ENCODE measurements around the gene SPDYC.
A peak's percentile ranks its signal among the peaks of the same experiment; 100 is the strongest.

The SPDYC gene, protein sequence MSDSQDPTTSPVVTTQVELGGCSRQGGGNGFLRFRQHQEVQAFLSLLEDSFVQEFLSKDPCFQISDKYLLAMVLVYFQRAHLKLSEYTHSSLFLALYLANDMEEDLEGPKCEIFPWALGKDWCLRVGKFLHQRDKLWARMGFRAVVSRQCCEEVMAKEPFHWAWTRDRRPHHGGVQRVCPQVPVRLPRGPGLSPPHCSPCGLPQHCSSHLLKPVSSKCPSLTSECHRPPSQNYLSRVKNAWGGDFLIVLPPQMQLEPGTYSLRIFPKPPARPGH

DNA sequence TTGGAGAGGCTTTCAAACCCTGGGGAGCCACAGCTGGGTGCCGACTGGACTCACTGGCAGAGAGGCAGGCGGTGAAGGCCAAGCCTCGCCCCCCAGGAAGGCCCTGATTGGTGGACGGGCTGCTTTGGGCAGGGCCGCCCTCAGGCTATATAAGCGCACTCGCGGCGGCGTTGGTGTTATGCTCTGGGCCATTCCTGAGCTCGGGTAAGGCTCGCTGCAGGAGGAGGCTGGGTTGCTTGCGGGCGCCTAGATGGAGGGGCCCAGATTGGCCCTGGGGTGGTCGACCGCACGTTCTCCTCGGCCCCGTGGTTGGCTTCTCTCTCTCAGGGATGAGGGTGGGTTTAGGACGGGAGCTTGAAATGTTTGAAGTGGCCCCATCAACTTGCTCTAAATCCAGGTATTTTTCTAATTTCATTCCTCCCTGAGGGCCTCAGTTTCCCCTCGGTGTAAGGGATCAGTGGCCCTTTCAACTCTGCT, at the start of gene SPDYC:
TSS of gene SPDYC (plus strand) at position 176 of the 477 bp plus-strand sequence. CDS start 1,125 bp downstream, outside the sequence.
- no peak for DNase-seq

DNA sequence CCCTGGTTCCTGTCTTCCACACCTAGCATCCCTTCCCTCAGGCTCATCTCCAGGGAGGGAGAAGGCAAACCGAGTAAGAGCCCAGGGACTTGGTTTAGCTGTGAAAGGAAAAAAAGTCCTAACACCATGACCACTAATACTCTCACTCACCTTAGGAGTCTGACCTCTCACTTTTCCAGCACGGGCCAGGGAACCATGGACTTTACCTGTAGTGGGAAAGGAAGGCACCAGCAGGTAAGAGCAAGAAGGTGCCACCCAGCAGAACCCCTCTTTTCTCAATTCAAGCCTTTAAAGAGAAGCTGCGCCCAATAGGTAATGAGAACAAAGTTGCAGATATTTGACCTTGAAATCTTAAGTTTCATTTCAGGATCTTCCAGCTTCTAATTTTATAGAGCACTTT, 49.2 kb upstream of the SPDYC start:
- no peak for DNase-seq

DNA sequence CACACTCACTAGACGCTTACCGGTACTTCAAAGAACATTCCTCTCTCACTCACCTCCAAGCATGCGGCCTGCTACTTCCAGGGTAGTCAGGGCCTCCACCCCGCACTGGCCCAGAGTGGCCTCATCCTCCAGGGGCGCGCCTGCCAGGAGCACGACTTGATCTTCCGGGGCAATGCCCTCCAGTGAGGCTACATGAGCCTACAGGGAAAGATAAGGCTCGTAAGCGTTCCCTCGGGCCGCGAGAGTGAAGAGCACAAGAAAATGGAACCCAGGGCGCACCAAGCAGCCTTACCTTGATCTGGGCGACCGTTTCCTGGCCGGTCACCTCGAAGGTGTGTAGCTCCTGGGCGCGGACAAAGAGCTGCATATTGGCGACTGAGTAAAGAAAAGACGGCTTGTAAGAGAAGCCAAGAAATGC, 48.6 kb upstream of the SPDYC start:
- DNase-seq: no peak

DNA sequence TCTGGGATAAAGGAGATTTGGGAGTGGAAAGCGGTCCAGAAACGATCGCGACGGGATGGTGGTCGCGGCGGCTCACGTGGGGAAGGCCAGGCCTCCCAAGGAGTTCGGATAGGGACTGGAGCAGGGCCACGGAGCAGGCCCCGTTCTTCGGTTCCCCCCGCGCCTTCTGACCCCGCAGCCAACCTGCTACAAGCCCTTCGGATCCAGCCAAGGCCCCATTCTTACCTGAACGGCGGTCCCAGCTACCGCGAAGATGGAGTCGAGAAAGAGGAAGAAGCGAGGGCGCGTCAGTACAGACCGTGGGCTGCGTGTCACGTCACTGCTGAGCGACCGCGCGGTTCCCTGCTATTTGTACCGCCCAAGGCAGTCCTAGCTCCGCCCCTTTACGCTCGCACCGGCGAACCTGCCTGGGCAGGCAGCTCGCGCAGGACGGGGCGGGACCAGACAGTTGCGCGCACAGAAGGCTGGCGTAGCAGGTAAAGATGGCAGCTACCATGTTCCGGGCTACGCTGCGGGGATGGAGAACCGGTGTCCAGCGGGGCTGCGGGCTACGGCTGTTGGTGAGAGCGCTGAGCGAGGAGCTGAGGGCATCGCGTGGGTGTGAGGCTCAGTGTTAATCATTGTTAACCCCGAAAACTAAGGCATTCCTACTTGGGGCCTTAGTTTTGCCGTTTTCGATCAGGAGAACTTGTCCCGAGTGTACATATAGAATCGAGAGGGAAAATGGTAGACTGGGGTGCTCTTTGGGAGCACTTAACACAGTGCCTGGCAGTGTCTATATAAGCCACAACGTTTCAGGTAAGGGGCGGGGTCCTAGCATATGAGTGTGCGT, 48.0 kb upstream of the SPDYC start, which contains the start of the genes FAU and MRPL49:
TSS of gene FAU (minus strand) at position 270 of the 832 bp plus-strand sequence. CDS start 321 bp downstream, outside the sequence.
TSS of gene MRPL49 (plus strand) at position 457 of the 832 bp plus-strand sequence. CDS start at position 483, 26 bp downstream.
- DNase-seq: peak; percentile 98

DNA sequence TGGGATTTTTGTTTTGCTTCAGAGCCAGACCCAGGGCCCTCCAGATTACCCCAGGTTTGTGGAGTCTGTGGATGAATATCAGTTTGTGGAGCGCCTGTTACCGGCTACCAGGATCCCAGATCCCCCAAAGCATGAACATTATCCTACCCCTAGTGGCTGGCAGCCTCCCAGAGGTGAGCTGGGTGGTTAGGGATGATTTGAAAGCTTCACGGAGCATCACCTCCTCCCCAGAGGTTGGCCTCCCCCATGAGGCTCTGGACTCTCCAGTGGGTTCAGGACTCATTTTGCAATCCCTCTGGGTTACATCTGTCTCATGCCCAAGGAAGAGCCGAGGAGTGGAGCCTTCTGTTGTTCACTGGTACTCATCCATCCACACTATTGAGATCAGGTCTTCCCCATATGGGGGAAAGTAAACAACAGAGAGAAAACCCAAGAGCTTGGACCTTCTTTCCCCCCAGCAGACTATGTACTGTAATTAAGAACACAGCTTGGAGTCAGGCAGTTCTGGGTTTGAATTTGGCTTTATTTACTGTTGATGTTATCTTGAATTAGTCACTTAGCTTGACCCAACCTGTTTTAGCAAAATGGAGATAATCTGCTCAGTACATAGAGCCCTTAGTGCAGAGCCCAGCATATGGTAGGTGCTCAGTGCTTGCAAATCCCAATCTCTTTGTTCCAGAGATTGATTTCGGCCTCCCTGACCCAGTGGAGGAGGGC, 45.4 kb upstream of the SPDYC start:
- DNase-seq: no peak

DNA sequence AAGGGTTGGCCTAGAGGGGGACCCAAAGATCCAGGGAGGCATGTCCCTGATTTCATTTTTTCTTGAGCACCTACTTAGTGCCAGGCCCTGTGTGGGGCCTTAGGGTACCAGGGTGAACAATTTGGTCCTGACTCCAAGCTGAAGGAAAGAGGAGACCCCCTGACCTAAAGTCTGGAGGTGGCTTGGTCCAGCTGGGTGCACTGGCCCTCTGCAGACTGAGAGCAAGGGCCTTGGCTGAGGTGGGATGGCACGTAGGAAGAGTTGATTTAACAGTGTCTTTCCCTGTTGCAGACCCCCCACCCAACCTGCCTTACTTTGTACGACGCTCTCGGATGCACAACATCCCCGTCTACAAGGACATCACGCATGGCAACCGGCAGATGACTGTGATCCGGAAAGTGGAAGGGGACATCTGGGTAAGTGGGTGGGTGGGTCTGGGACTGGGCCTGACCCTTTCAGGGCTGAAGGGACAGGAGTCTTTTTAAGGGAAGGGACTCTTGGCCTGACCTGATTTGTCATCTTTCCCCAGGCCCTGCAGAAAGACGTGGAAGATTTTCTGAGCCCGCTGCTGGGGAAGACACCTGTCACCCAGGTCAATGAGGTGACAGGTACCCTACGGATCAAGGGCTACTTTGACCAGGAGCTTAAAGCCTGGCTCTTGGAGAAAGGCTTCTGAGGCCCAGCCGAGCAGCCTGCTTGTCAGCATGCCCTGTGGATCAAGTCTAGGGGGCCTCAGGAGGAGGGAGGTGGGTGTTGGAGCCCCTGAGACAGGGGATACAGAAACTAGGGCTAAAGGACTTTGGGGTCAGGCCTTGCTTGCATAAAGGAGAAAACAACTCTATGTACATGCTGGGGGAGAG, 44.6 kb upstream of the SPDYC start:
- DNase-seq: no peak

DNA sequence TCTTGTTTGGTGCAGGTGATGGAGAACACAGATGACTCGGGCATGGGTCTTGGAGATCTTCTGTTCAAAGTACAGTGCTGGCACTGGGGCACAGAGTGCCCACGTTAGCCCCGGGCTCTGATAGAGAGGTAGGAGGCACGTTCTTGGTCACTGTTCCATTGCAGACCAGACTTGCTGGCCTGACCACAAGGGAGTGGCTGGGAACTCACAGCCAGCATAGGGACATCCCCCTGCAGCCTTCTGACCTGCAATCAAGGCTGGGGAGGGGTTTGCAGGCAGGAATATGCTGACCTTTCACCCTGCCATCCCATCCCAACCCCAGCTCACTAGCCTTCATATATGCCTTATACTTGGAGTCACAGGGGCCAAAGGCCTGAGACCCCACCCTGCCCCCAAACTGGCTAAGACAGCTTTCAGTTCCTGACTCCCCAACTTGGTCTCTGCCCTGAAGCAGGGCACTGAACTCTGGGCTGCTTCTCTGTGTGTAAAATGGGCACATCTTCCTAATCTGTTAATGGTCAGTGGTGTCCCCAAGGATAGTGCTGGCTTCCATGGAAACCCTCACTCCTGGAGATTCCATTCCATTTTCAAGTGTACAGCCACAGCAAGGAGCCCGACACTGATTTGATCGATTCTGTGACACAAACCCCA, 43.3 kb upstream of the SPDYC start:
- DNase-seq: no peak

DNA sequence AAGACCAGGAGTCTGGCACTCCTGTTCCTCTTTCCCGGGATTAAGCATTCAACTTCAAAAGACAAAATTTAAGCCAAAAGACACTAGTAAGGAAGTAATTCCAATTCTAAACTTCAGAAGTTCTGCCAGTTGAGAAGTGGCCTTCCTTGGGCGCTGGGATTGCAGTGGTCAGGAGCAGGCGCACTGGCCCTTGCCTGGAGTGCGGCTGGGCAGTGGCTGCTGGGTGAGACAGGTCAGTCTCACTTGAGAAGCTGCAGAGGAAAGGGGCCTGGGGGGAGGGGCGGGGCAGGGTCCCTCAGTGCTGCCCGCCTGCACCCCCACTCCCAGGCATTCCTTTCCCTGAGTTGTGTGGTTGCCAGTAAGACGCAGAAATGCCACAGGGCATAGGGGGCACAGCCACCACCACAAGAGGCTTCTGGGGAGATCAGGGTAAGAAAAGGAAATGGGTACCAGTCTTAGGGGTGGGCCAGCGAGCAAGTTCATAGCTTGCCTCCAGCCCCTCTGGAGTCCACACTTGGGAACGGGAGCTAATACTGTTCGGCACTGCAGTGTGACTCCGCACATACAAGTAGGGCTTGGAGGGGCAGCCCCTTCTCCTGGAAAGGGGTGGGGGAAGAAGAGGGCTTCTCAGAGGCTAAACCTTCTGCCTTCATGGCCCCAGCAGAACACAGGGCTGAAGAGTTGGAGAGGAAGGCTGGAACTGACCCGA, 42.4 kb upstream of the SPDYC start:
- DNase-seq: no peak

DNA sequence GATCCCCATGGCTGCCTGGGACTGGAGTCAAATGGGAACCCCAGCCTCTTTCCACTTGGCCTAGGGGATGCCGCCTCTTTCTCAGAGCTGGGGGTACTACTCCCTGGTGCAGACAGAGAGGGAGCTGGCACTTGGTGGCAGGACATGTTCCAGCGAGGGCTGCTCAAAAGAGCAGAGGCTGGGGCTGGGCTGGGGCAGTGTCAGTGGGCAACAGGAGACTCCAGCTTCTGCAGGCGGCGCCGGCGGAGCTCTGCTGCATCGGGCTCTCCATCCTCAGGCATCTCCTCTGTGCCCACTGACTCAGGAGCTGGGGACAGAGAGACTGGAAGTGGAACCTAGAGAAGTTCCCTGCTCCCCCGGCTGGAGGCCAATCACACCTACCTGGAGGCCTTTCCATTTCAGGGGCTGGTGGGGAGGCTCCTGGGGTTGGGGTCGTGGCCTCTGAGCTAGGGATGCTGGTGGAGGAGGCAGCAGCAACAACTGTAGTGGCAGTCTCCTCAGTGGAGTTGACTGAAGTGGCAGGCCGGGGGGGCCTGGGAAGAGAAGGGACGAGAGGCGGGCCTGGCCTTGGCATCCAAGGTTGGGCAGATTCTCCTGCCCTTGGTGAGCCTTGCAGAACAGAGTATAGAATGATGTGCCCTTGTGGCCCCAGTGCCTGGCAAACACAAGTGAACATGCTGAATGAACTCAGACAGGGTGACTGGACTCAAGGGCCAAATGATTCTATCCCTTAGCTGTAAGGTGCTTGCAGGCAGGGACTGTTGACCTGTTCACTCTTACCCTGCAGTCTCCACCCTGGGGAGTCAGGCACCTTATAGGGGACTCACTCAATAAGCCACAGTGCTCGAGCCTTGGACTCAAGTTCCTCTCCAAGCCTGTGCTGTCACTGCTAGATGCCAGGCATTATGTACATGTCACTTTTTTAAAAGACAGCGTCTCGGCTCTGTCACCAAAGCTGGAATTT, 41.6 kb upstream of the SPDYC start:
- no peak for DNase-seq

DNA sequence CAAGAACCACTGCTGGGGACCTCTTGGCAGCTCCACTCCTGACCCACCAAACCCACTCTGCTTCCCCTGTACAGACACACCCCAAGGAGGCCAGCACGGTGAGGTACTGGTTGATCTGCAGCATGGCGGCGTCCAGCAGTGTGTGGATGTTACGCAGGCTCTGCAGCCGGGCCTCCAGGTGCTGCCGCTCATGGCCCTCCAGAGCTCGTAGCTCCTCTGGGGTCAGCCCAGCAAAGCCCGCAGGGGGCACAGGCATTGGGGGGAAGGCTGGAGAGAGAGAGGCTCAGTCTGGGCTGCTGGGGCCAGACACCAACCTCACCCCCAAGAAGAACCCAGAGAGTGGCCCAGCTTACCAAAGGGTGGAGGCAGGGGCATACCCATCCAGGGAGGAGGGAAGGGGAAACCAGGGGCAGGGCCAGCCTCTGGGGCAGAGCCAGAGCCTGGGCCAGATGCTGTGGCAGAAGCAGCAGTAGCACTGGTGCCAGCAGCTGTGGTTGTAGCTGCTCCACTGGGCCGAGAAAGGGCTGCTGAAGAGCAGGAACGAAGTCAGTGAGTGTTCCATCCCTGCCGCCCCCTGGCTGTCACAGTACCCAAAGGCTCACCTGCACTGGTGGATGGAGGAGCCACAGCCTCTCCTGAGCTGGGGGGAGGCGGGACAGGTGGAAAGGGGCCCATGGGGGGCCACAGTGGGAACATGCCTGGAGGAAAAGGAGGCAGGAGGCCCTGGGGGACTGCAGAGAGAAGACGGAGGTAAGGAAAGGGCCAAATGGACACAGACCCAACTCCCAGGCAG, 40.2 kb upstream of the SPDYC start:
- DNase-seq: no peak

DNA sequence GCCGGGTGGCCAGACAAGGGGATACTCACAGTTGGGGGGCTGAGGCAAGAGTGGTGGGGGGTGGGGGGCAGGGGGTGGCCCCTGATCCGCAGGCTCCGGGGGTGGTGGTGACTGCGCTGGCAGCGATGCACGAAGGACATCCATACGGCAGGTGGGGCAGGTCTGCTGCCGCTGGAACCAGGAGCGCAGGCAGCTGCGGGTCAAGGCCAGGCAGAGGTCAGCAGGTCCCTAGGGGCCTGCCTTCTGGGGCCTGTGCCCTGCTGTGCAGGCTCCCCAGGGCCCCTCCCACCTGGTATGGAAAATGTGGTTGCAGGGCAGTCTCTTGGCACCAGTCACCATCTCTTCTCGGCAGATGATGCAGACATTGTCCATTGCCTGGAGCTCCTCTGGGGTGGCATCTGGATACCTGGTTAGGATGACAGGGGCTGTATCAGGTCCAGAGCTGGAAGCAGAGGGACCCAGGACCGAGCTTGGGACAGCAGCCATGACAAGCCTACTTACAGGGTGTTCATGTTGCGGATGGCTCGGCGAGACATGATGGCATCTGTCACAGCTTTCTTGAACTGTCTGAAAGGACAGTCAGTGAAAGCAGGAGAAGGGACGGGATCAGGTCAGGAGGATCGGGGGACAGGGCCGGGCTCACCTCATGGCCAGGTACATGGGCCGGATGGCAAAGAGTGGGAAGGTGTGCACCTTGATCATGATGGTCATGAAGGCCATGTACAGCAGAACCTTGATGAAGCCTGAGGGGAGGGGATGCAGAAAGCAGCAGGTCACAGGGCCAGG, 39.2 kb upstream of the SPDYC start:
- DNase-seq: no peak

DNA sequence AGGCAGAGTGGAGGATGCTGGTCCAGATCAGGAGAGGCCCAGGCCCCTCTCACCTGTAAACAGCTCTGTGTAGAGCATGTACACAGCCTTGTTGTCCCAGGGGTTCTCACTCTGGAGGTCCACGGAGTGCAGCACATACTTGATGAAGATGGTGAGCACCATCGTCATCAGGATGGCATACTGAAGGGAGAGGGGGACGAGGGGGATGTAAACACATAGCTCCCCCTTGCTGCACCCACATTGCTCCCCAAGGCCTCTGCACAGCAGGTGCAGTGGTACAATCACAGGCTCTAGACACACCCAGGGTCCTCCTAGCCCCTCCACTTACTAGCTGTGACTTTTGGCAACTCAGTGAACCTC, 38.6 kb upstream of the SPDYC start:
- no peak for DNase-seq

DNA sequence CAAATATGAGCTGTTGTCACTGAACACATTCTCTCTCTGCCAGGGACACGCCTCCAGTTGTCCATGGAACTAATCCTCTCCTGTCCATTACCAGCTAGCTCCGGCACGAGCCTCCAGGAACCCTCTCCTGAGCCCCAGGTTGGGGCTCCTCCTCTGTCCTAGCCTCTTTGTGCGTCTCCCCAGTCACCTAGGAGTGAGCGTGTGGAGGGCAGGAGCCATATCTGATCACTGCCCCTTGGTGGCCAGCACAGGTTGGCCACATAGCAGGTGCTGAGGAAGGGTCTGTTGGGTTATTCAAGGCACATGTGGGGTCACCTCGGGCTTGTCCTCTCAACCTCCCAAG, 38.2 kb upstream of the SPDYC start:
- DNase-seq: no peak

DNA sequence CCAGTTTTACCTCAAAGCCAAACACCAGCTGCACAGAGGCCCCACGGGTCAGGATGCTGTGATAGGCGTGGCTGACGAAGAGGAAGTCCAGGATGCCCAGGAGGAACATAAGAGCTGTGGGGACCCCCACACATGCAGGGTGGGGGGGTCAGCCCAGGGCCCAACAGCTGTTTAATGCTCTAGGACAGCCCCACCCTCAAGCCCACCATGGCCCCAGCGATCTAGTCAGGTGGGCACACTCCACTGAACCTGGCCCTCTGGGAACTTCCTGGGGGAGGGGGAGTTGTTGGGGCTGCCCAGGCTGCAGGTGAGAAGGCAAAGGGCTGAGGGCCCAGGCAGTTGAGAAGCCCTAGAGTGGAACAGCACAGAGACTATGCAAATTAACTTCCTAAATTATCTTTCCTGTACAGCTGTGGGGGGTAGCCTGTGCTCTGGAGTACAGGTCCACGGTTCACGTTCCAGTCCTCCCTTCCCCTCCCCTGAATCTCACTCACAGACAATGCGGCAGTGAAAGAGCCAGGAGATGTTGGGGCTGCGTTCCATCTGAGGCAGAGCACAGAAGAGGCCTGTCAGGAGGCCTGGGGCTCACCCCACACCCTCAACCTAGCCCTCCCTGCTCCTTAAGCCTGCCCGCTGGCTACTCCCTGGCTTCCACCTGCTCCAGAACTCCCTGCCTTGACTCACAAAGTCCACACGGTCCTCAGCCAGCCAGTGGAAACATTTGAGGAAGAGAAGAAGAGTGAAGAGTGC, 37.6 kb upstream of the SPDYC start:
- no peak for DNase-seq

DNA sequence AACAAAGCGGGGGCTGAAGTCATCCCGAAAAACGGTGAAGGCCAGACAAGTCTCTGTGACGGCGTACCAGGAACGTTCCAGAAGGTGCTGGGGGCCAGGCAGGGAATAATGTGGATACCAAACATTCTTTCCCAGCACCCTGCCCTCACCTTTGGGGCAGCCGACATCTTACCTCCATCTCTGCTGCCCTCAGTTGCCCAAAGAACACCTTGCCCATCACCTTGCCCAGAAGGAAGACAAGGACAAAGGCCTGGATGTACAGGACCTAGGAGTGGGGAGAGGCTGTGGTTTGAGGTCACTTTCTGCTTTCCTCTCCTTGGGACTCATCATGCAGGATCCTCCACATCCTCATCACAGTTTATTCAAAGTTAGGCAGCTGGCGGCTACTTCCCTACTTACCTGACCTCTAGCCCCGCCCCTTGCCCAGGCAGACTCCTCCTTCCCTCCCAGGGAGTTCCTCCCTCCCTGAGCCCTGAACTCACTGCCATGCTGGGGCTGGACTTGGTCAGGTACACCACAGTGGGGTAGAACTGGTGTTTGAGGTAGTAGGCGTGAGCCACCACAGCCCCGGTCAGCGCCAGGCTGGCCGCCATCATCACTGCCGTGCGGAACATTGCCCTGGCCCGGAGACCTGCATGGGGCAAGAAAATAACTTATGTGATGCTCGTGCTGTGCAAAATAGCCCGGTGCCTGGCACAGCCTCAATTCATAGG, 36.9 kb upstream of the SPDYC start:
- no peak for DNase-seq

DNA sequence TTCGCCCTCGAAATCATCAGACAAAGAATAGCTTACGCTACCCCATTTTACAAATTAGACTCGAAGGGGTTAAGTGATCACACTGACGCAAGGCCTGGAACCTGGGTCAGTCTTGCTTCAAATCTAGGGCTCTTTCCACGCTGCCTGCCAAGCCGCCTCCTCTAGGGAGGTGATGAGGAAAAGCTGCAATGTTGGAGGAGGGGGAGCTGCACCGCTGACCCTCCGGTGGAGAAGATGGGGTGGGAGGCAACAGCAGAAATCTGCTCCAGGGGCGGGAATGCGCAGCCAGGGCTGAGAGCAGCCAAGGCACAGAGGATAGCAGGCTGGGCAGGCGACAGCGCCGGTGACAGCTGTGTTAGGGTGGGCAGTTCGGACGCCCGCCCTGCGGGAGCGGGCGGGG, 36.3 kb upstream of the SPDYC start:
- DNase-seq: no peak

Data from NCI-H226 (cell line).